ENCODE measurements around the gene KCNG1.

GRCh38 chr20:51037532-51038115 lies 14.7 kb upstream of the KCNG1 start:
- TF ChIP-seq CTCF (IDR thresholded peaks at IDR 0.05; ENCODE audit: control extremely low read depth in 1 of 3, insufficient read depth in 1 of 3, low read depth in 1 of 3, low read length in 3 of 3) (no peak), EP300 (IDR thresholded peaks at IDR 0.05; ENCODE audit: borderline replicate concordance in 1 of 2, low read depth in 2 of 2, low read length in 2 of 2) (no peak), HDAC2 (IDR thresholded peaks at IDR 0.05; ENCODE audit: borderline replicate concordance in 1 of 2, low read depth in 2 of 2, low read length in 2 of 2) (no peak)

Measured in H1 (cell line).